Measurements from ENCODE around the gene SDF4.

The SDF4 gene

GRCh38 chr1:1232796-1233566 lies 1.2 kb upstream of the SDF4 start:
- intact Hi-C loops (cut with DNase I): loop anchor here (1.0 to 5.0 kb wide), 3 partner anchors 40 to 117 kb away; partner anchors contain the start of genes C1orf159 and UBE2J2
- DNase-seq: no peak

DNA sequence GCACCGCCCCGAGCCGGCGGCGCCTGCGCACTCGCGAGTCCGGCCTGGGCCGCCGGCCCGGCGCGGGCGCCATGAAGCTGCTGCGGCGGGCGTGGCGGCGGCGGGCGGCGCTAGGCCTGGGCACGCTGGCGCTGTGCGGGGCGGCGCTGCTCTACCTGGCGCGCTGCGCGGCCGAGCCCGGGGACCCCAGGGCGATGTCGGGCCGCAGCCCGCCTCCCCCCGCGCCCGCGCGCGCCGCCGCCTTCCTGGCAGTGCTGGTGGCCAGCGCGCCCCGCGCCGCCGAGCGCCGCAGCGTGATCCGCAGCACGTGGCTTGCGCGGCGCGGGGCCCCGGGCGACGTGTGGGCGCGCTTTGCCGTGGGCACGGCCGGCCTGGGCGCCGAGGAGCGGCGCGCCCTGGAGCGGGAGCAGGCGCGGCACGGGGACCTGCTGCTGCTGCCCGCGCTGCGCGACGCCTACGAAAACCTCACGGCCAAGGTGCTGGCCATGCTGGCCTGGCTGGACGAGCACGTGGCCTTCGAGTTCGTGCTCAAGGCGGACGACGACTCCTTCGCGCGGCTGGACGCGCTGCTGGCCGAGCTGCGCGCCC lies 501 bp upstream of the SDF4 start, which contains the start of gene B3GALT6:
B3GALT6 (plus strand) TSS at position 30 of the 588 bp plus-strand sequence; CDS start at position 72, 42 bp downstream.
- DNase-seq: peak in 1 of 10 donors; percentile 14

GRCh38 chr1:1230656-1231399 lies 973 bp downstream of the SDF4 start:
- intact Hi-C loops (cut with DNase I): loop anchor here (5.0 kb wide), 1 partner anchor 74 kb away; no protein-coding TSS in a partner anchor

More for the DNA sequence above, 501 bp upstream of the SDF4 start, which contains the start of gene B3GALT6:
- intact Hi-C loops (cut with DNase I): loop anchor here (1.0 to 5.0 kb wide), 3 partner anchors 41 to 116 kb away; partner anchors contain the start of genes C1orf159 and UBE2J2

DNA sequence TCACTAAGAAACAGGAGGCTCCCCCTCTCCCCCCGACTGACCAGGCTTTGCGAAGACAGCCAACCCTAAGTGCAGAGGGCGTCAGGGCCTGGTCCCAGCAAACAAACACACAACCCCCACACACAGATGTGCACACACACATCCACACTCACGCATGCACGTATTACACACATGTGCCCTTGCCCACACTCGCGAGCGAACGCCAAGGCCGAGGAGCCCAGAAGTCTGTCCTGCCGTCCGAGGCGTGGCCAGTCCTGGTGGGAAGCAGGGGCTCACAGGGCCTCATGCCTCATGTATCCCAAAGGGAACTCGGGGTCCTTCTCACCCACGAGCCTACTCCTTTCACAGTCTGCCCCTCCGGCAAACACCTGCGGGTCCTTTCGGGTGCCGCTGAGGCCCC lies 2.0 kb downstream of the SDF4 start:
- no peak for DNase-seq
- intact Hi-C loops (cut with DNase I): loop anchor here (5.0 kb wide), 1 partner anchor 72 kb away; no protein-coding TSS in a partner anchor

More at GRCh38 chr1:1230656-1231399, 973 bp downstream of the SDF4 start:
- no peak for DNase-seq

DNA sequence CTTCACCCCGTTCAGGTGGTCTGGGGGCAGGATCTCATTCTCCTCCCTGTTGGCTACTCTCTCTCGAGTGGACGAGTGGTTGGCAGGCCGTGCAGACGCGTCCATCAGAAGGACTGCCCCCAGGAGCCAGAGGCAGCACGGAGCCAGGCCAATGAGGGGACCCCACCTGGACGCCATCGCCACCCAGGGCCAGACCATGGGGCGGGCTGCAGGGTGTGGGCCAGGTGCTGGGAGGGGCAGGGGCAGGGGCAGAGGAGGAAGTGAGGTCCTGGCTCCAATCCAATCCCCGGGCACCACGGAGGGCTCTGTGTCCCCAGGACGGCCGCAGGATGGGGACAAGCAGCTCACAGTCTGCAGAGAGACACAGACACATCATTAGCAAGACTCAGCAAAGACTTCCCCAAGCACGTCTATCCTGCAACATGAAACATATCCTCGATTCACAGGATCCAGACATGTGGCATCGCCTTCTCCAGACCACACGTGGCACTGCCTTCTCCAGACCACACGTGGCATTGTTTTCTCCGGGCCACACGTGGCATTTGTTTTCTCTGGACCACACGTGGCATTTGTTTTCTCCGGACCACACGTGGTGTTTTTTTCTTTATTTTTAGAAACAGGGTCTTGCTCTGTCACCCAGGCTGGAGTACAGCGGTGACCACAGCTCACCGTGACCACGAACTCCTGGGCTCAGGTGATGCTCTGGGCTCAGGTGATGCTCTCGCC lies 3.0 kb downstream of the SDF4 start:
- no peak for DNase-seq
- intact Hi-C loops (cut with DNase I): no loop called here

- DNase-seq: no peak
- intact Hi-C loops (cut with DNase I): no loop called here
Measured at GRCh38 chr1:1228187-1228586, 3.6 kb downstream of the SDF4 start.

DNA sequence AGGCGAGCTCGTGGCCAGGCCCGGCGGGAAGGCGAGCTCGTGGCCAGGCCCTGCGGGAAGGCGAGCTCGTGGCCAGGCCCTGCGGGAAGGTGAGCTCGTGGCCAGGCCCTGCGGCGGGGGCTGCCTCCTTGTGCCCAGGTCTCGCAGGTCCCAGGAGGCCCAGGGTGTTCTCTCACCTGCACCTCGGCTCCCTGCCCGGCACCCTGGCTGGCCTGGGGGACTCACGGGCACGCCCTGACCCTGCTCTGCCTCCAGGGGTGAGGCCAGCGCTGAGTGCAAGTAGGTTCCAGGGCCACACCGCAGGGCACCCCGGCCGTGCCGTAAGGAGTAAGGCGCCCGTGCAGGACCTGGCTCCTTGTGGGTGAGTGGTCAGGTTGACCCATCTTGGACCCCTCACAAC lies 4.4 kb downstream of the SDF4 start:
- DNase-seq: no peak
- intact Hi-C loops (cut with DNase I): no loop called here

DNA sequence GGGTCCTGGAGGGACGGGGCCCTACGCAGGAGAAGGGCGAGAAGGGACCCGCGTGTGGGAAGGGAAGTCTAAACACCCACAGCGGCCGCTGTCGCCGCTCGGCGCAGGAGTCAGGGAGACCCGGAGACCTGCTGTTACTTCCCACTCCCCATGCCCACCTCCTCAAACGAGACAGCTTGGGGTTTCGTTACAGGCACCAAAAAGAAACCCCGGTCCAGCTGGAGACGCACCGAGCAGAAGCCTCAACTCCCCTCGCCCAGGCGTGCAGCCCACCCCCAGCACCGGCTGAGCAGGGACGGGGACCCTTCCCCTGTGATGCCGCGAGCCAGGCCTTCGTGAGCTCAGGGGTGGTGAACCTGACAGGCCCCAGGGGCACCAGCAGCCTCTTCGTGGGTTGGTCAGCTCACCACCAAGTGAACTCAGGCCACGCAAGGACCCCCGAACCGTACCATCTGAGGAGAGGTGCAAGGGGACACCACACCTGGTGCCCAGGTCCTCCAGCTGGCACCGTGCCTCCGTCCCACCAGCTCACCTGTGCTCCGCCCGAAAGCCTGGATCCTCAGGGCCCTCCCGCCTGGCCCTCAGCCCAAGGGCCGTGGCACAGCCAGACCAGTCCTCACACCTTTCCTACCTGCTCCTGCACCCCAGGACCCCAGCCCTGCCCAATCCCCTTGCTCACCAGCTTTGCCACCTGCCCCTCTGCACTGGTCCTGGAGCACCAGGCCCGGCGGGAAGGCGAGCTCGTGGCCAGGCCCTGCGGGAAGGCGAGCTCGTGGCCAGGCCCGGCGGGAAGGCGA lies 5.0 kb downstream of the SDF4 start:
- intact Hi-C loops (cut with DNase I): no loop called here
- no peak for DNase-seq

- intact Hi-C loops (cut with DNase I): no loop called here
Measured at GRCh38 chr1:1225913-1226312, 5.9 kb downstream of the SDF4 start.

GRCh38 chr1:1225238-1225845 lies 6.5 kb downstream of the SDF4 start:
- no peak for DNase-seq
- intact Hi-C loops (cut with DNase I): no loop called here

More at GRCh38 chr1:1225913-1226312, 5.9 kb downstream of the SDF4 start:
- DNase-seq: no peak

DNA sequence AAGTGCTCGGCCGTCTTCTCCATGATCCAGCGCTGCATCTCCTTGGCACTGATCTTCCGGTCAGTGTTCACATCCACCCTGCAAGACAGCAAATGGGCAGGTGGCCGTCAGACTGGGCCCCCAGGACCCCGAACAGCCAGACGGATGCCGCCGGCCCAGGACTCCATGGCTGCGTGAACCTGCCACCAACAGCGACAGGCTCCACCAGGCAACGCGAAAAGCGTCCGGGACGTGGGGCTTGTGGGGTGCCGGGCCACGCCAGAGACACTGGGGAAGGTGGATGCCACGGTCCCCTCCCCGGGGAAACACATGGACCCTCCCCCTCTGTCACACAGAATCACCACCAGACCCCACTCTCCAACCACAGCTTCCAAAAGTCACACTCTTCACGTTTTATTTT lies 7.9 kb downstream of the SDF4 start:
- DNase-seq: no peak
- intact Hi-C loops (cut with DNase I): no loop called here

DNA sequence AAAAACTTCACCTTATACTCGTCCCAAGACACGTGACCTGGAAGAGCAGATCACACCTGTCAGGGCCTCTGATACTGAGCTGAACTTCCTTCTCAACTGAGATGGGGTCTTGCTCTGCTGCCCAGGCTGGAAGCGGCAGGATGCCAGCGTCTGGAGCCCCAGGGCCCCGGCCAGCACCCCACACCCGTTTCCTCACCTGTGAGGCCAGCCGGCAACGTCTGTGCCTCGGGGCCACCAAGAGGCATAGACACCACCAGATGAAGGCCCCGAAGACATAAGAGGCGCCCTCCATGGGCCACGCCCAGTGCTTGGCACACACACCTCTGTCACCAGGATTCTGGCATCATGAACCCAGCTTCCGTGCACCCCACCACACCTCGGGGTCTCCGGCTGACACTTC lies 8.5 kb downstream of the SDF4 start:
- intact Hi-C loops (cut with DNase I): no loop called here
- DNase-seq: no peak

- no peak for DNase-seq
- intact Hi-C loops (cut with DNase I): no loop called here
Measured at GRCh38 chr1:1222575-1223225, 9.1 kb downstream of the SDF4 start.

- no peak for DNase-seq
- intact Hi-C loops (cut with DNase I): no loop called here
Measured at GRCh38 chr1:1221887-1222574, 9.8 kb downstream of the SDF4 start.

- intact Hi-C loops (cut with DNase I): no loop called here
- no peak for DNase-seq
Measured at GRCh38 chr1:1220197-1220596, 11.6 kb downstream of the SDF4 start.

DNA sequence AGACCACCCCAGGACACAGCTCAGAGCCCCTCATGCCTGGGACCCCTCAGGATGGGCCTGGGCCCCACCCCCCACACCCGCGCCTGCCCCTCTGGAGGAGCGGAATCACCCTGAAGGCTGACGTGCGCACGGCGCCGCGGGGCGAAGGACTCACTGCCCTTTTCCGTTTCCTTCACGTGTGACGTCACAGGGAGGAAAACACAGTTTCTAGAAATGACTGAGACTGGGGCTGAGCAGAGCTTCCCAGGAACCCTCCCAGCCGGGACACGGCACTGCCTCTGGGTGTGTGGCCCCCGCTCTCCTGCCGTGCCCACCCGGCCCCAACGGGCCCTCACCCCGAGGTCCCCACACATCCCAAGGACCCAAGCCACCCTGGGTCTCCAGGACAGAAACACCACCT lies 12.5 kb downstream of the SDF4 start:
- DNase-seq: no peak
- intact Hi-C loops (cut with DNase I): no loop called here

GRCh38 chr1:1218524-1219200 lies 13.1 kb downstream of the SDF4 start:
- intact Hi-C loops (cut with DNase I): no loop called here
- no peak for DNase-seq

Measured in posterior cingulate gyrus (tissue), 11 donors.